CD14-positive monocyte (primary cell): ENCODE data around the gene PTPRE. TPM values are rescaled to one million over a fixed set of nuclear protein-coding genes. Genes with fewer than 3 reads are reported as not detected.
A peak's percentile ranks its signal among the peaks of the same experiment; 100 is the strongest.

Source experiments
- DNase-seq, 3 donors: peaks; one replicate each; pipeline ENCODE4 v3.0.0-alpha.2; 2011 to 2022
- H2AFZ ChIP-seq: 2 replicates; pipeline ENCODE4 v1.6.0; 2012; ENCODE audit warnings: mild to moderate bottlenecking, low read depth, low read length, inconsistent platforms; ENCODE audit not compliant: insufficient read depth, poor library complexity, severe bottlenecking
- H3K27ac ChIP-seq, 2 donors: 1 replicate in 1 of 2; 2 replicates in 1 of 2; pipeline ENCODE4 v1.5.1; 2012 to 2013; ENCODE audit warnings: low read length in 2 of 2, control low read depth in 1 of 2, inconsistent platforms in 1 of 2, low read depth in 1 of 2, mild to moderate bottlenecking in 1 of 2
- H3K27me3 ChIP-seq, 2 donors: one replicate each; pipeline versions ENCODE4 v1.6.0 to v1.6.1; 2011 to 2013; ENCODE audit warnings: low read length in 2 of 2; ENCODE audit not compliant: control insufficient read depth in 2 of 2, insufficient read depth in 2 of 2
- H3K36me3 ChIP-seq, 2 donors: replicated peaks in 1 of 2; 1 replicate in 1 of 2; 2 replicates in 1 of 2; pipeline versions ENCODE4 v1.5.1 to v1.6.1; 2012 to 2013; ENCODE audit warnings: low read length in 2 of 2, control low read depth in 1 of 2, inconsistent platforms in 1 of 2, mild to moderate bottlenecking in 1 of 2; ENCODE audit not compliant: insufficient read depth in 2 of 2, control insufficient read depth in 1 of 2
- H3K4me1 ChIP-seq, 2 donors: 1 replicate in 1 of 2; 2 replicates in 1 of 2; pipeline versions ENCODE4 v1.5.1 to v1.6.1; 2012 to 2013; ENCODE audit warnings: low read length in 2 of 2, control low read depth in 1 of 2, inconsistent platforms in 1 of 2, mild to moderate bottlenecking in 1 of 2, moderate library complexity in 1 of 2; ENCODE audit not compliant: insufficient read depth in 2 of 2, control insufficient read depth in 1 of 2
- H3K4me2 ChIP-seq: replicated peaks from 2 replicates; pipeline ENCODE3; 2012; ENCODE audit warnings: low read length, moderate library complexity, mild to moderate bottlenecking; ENCODE audit not compliant: poor library complexity, severe bottlenecking; ENCODE audit errors: extremely low read depth
- H3K4me3 ChIP-seq, 3 experiments: fragments of 200-600 bp in 1 of 3; sonication (generic) in 1 of 3; replicated peaks in 1 of 3; 1 replicate in 2 of 3; 2 replicates in 1 of 3; pipeline ENCODE4 v1.5.1; 2011 to 2013; ENCODE audit warnings: low read length in 3 of 3, mild to moderate bottlenecking in 3 of 3, control low read depth in 2 of 3, low read depth in 2 of 3, inconsistent platforms in 1 of 3, moderate library complexity in 1 of 3
- H3K79me2 ChIP-seq: 2 replicates; pipeline ENCODE4 v1.6.0; 2012; ENCODE audit warnings: mild to moderate bottlenecking, control low read depth, inconsistent platforms, low read length, moderate library complexity; ENCODE audit not compliant: insufficient read depth
- H3K9ac ChIP-seq: 2 replicates; pipeline ENCODE4 v1.6.0; 2017; ENCODE audit warnings: low read length, mild to moderate bottlenecking; ENCODE audit not compliant: insufficient read depth, poor library complexity, severe bottlenecking
- H3K9me3 ChIP-seq, 2 donors: replicated peaks in 1 of 2; 1 replicate in 1 of 2; 2 replicates in 1 of 2; pipeline versions ENCODE4 v1.5.1 to v1.6.1; 2012 to 2013; ENCODE audit warnings: low read length in 2 of 2, control low read depth in 1 of 2; ENCODE audit not compliant: control insufficient read depth in 1 of 2, insufficient read depth in 1 of 2
- H4K20me1 ChIP-seq: 2 replicates; pipeline ENCODE4 v1.6.0; 2012; ENCODE audit warnings: mild to moderate bottlenecking, low read length, control low read depth, moderate library complexity; ENCODE audit not compliant: insufficient read depth
- H3K27ac Mint-ChIP-seq, 7 donors: one replicate each; pipeline ENCODE4 v1.8.0; 2020; ENCODE audit warnings: mild to moderate bottlenecking in 7 of 7, mixed read lengths in 7 of 7, moderate library complexity in 6 of 7, inconsistent platforms in 2 of 7
- H3K27me3 Mint-ChIP-seq, 3 donors: one replicate each; pipeline ENCODE4 v1.8.0; 2021 to 2022; ENCODE audit warnings: low read depth in 3 of 3, mild to moderate bottlenecking in 3 of 3, mixed read lengths in 3 of 3, moderate library complexity in 3 of 3, inconsistent platforms in 1 of 3
- H3K36me3 Mint-ChIP-seq, 2 donors: one replicate each; pipeline ENCODE4 v1.8.0; 2020; ENCODE audit warnings: mixed read lengths in 2 of 2, inconsistent platforms in 1 of 2, mild to moderate bottlenecking in 1 of 2
- H3K4me1 Mint-ChIP-seq: one replicate; pipeline ENCODE4 v1.8.0; 2020; ENCODE audit warnings: mild to moderate bottlenecking, mixed read lengths
- H3K4me3 Mint-ChIP-seq, 2 donors: one replicate each; pipeline ENCODE4 v1.8.0; 2020; ENCODE audit warnings: mild to moderate bottlenecking in 2 of 2, mixed read lengths in 2 of 2, moderate library complexity in 1 of 2
- H3K9me3 Mint-ChIP-seq, 7 donors: one replicate each; pipeline ENCODE4 v1.8.0; 2020 to 2022; ENCODE audit warnings: mixed read lengths in 7 of 7, mild to moderate bottlenecking in 6 of 7, moderate library complexity in 6 of 7, inconsistent platforms in 2 of 7
- WGBS: methylation state at CpG from one replicate; pipeline ENCODE4 v1.1.5; 2013; ENCODE audit warnings: missing lambda C conversion rate; ENCODE audit not compliant: insufficient coverage; 5-methylcytosine and 5-hydroxymethylcytosine counted together
- intact Hi-C, 2 donors: fragments of 100-400 bp; cut with micrococcal nuclease; formaldehyde crosslinking; loops; one replicate each; pipeline versions ENCODE4 v1.15.0 to v1.15.1; 2023
- polyA plus RNA-seq, 3 donors: library from polyadenylated mRNA; depleted of rRNA in 1 of 3; unstranded in 2 of 3; stranded (reverse) in 1 of 3; fragments of 300-500 nt in 2 of 3; fragments of >200 nt in 1 of 3; fragmentation: Illumina TruSeq in 2 of 3; gene quantifications; 1 replicate in 2 of 3; 2 replicates in 1 of 3; pipeline ENCODE4 v1.2.3, GENCODE V29; 2012 to 2021
- TF ChIP-seq, protein P1 (sequence below): fragments of 200-600 bp; IDR thresholded peaks from one replicate; pipeline ENCODE4 v1.8.0; 2022; ENCODE audit warnings: antibody characterized with exemption, mild to moderate bottlenecking

The PTPRE gene
- polyA plus RNA-seq, 3 donors: 95.2 to 271 (median 125) TPM

- H3K36me3 Mint-ChIP-seq: peaks cover 88 to 97% of the 10 kb centered on the region in 2 donors
- H3K79me2 ChIP-seq: peaks cover 49% of the 10 kb centered on the region
- H3K4me3 Mint-ChIP-seq: no peak overlapping the region
Measured at GRCh38 chr10:128059266-128059981, 152.5 kb downstream of the PTPRE start.

DNA sequence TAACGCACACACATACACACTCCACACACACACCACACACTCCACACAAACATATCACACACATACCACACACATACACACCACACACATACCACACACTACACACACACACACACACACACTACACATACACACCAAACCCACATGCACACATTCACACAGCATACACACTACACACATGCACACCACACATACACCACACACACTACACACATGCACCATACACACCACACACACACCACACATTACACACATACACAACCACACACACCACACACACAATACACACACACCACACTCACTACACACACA is 153.0 kb downstream of the PTPRE start:
- Histone ChIP-seq H3K27me3 (no peaks in the 10 kb centered on the region), H4K20me1 (peaks cover 64% of the 10 kb centered on the region), H3K4me1 (peaks cover 91 to 98% of the 10 kb centered on the region in 2 donors), H3K9ac (no peak overlapping the region), H3K36me3 (peaks cover 74 to 75% of the 10 kb centered on the region in 2 donors), H3K79me2 (peaks cover 44% of the 10 kb centered on the region), H2AFZ (no peak overlapping the region), H3K4me2 (no peak overlapping the region), H3K27ac (peak overlapping the region; percentile 44 to 59), H3K4me3 (no peak overlapping the region), H3K9me3 (no peaks in the 10 kb centered on the region)
- peaks cover 0 to 1% (median 0%) of the 10 kb centered on the region in 7 donors for H3K9me3 Mint-ChIP-seq
- TF ChIP-seq, protein P1, sequence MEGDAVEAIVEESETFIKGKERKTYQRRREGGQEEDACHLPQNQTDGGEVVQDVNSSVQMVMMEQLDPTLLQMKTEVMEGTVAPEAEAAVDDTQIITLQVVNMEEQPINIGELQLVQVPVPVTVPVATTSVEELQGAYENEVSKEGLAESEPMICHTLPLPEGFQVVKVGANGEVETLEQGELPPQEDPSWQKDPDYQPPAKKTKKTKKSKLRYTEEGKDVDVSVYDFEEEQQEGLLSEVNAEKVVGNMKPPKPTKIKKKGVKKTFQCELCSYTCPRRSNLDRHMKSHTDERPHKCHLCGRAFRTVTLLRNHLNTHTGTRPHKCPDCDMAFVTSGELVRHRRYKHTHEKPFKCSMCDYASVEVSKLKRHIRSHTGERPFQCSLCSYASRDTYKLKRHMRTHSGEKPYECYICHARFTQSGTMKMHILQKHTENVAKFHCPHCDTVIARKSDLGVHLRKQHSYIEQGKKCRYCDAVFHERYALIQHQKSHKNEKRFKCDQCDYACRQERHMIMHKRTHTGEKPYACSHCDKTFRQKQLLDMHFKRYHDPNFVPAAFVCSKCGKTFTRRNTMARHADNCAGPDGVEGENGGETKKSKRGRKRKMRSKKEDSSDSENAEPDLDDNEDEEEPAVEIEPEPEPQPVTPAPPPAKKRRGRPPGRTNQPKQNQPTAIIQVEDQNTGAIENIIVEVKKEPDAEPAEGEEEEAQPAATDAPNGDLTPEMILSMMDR: no peak
- DNase-seq: no peak
- intact Hi-C loops: loop anchor here in 1 of 2 donors (5.0 kb wide), 1 partner anchor 83 kb away; no protein-coding TSS in a partner anchor
- WGBS: 100% methylated on average over 1 of the region's 1 CpG
- H3K36me3 Mint-ChIP-seq: peaks cover 85 to 94% of the 10 kb centered on the region in 2 donors
- H3K27me3 Mint-ChIP-seq: peaks cover 0 to 12% (median 0%) of the 10 kb centered on the region in 3 donors
- H3K4me3 Mint-ChIP-seq: no peak overlapping the region
- peak overlapping the region; percentile 54 to 100 (median 74) for H3K27ac Mint-ChIP-seq
- H3K4me1 Mint-ChIP-seq: peaks cover 95% of the 10 kb centered on the region

More at GRCh38 chr10:128059266-128059981, 152.5 kb downstream of the PTPRE start:
- no peak overlapping the region for H3K4me2 ChIP-seq
- peaks cover 0 to 1% (median 0%) of the 10 kb centered on the region in 7 donors for H3K9me3 Mint-ChIP-seq
- peak overlapping the region; percentile 70 to 100 (median 83) for H3K27ac Mint-ChIP-seq
- TF ChIP-seq, protein P1: no peak
- peak in 2 of 3 donors; percentile 30 to 47 for DNase-seq
- no peak overlapping the region for H2AFZ ChIP-seq
- no peak overlapping the region for H3K4me3 ChIP-seq
- H3K27me3 Mint-ChIP-seq: peaks cover 0 to 12% (median 0%) of the 10 kb centered on the region in 3 donors
- no peaks in the 10 kb centered on the region for H3K27me3 ChIP-seq
- 88% methylated on average over 12 of the region's 15 CpGs for WGBS
- no peaks in the 10 kb centered on the region for H3K9me3 ChIP-seq
- peak overlapping the region; percentile 53 to 59 for H3K27ac ChIP-seq
- no peak overlapping the region for H3K9ac ChIP-seq
- H4K20me1 ChIP-seq: peaks cover 67% of the 10 kb centered on the region
- intact Hi-C loops: no loop called here
- peaks cover 79 to 80% of the 10 kb centered on the region in 2 donors for H3K36me3 ChIP-seq
- H3K4me1 ChIP-seq: peaks cover 93 to 99% of the 10 kb centered on the region in 2 donors
- H3K4me1 Mint-ChIP-seq: peaks cover 95% of the 10 kb centered on the region
